Panc1 (cell line): ENCODE results near the gene SYT8. TPM values are rescaled to one million over a fixed set of nuclear protein-coding genes. Genes with fewer than 3 reads are reported as not detected.

ENCODE experiments used
- ATAC-seq: fragments of 200-7000 bp; cut with Tn5 transposase; 2 replicates; pipeline ENCODE4 v1.9.1; 2020; ENCODE audit warnings: mild to moderate bottlenecking, moderate library complexity
- BruUV-seq: library from RNA; stranded (reverse); fragments of 400-500 nt; replicated peaks from 2 replicates; lab custom pipeline; 2021; lab: Mats Ljungman, UMichigan
- CTCF ChIA-PET: fragments of 300-600 bp; sonication (Branson Sonifier 250); formaldehyde crosslinking; loops from one replicate; lab custom pipeline; 2022; ENCODE audit warnings: antibody characterized with exemption; lab: Charles Lee
- POLR2A ChIA-PET: fragments of 300-600 bp; sonication (Branson Sonifier 250); formaldehyde crosslinking; loops from one replicate; lab custom pipeline; 2022; ENCODE audit warnings: antibody characterized with exemption; lab: Charles Lee
- DNase-seq: peaks from one replicate; pipeline ENCODE4 v3.0.0-alpha.2; 2010; ENCODE audit warnings: low read depth, low spot score
- H3K27ac ChIP-seq: 2 replicates; pipeline ENCODE4 v1.5.1; 2011; ENCODE audit warnings: mild to moderate bottlenecking, low read length, inconsistent platforms
- H3K27me3 ChIP-seq: fragments of 200-500 bp; sonication (Bioruptor generic); 2 replicates; pipeline ENCODE4 v1.6.0; 2014; ENCODE audit warnings: low read length, inconsistent platforms; ENCODE audit not compliant: control insufficient read depth, insufficient read depth
- H3K36me3 ChIP-seq: fragments of 200-500 bp; sonication (Bioruptor generic); 2 replicates; pipeline ENCODE4 v1.5.1; 2014; ENCODE audit warnings: inconsistent platforms, mild to moderate bottlenecking, low read length, moderate library complexity; ENCODE audit not compliant: control insufficient read depth, insufficient read depth
- H3K4me1 ChIP-seq: 2 replicates; pipeline ENCODE4 v1.5.1; 2011; ENCODE audit warnings: inconsistent platforms, mild to moderate bottlenecking, low read length, moderate library complexity; ENCODE audit not compliant: control insufficient read depth, insufficient read depth
- H3K4me3 ChIP-seq, 2 experiments: 2 replicates each; pipeline ENCODE4 v1.5.1; 2011 to 2012; ENCODE audit warnings: low read depth in 2 of 2, low read length in 2 of 2, mild to moderate bottlenecking in 2 of 2, inconsistent platforms in 1 of 2, moderate library complexity in 1 of 2
- H3K9me3 ChIP-seq: fragments of 200-500 bp; sonication (Bioruptor generic); 2 replicates; pipeline ENCODE4 v1.5.1; 2014; ENCODE audit warnings: low read depth, mild to moderate bottlenecking, inconsistent platforms, low read length, moderate library complexity; ENCODE audit not compliant: control insufficient read depth, insufficient read depth
- CTCF ChIP-seq: fragments of 450-650 bp; IDR thresholded peaks from 2 replicates; pipeline ENCODE4 v1.5.1; 2017; ENCODE audit warnings: mild to moderate bottlenecking
- POLR2AphosphoS5 ChIP-seq: IDR thresholded peaks from 2 replicates; pipeline ENCODE4 v1.6.1; 2012; ENCODE audit warnings: mild to moderate bottlenecking, low read depth, low read length, moderate library complexity
- REST ChIP-seq, 2 experiments: IDR thresholded peaks; 2 replicates each; pipeline ENCODE4 v1.6.1; 2011 to 2012; ENCODE audit warnings: low read depth in 2 of 2, control low read depth in 1 of 2, low read length in 1 of 2, mild to moderate bottlenecking in 1 of 2, moderate library complexity in 1 of 2; ENCODE audit not compliant: insufficient read depth in 1 of 2
- SIN3A ChIP-seq: IDR thresholded peaks from 2 replicates; pipeline ENCODE4 v1.6.1; 2012; ENCODE audit warnings: low read depth, mild to moderate bottlenecking, low read length, moderate library complexity, borderline replicate concordance; ENCODE audit not compliant: insufficient read depth
- TCF7L2 ChIP-seq: IDR thresholded peaks from 2 replicates; pipeline ENCODE4 v1.6.1; 2011; ENCODE audit warnings: mild to moderate bottlenecking, low read depth, low read length, inconsistent platforms
- in situ Hi-C: cut with HindIII; loops from 2 replicates; pipeline ENCODE4 v1.10.0; 2016; ENCODE audit warnings: low sequenced_read_pairs, low pct_unique_long_range_greater_than_20kb
- intact Hi-C: fragments of 100-400 bp; cut with micrococcal nuclease; formaldehyde crosslinking; loops from one replicate; pipeline ENCODE4 v1.10.0; 2022; ENCODE audit not compliant: unreplicated experiment
- total RNA-seq: library from RNA; stranded (reverse); gene quantifications from one replicate; pipeline ENCODE4 v1.2.1, GENCODE V29; 2021; ENCODE audit not compliant: unreplicated experiment

The SYT8 gene
- total RNA-seq, 1 experiment from 2014 or later = 3.5 TPM

GRCh38 chr11:1814691-1815090, 20.1 kb upstream of the SYT8 start:
- Histone ChIP-seq H3K4me1 (no peaks in the 10 kb centered on the region), H3K27ac (no peak overlapping the region), H3K27me3 (no peaks in the 10 kb centered on the region), H3K36me3 (no peaks in the 10 kb centered on the region), H3K4me3 (no peak overlapping the region), H3K9me3 (peaks cover 3% of the 10 kb centered on the region; the same call in 1 of the 2 replicates)
- ATAC-seq = no peak
- DNase-seq = no peak
- intact Hi-C loops = no loop called here
- no peak for TF ChIP-seq CTCF
- TF ChIP-seq POLR2AphosphoS5 = no peak
- TF ChIP-seq SIN3A = no peak
- TF ChIP-seq REST (IDR thresholded peaks at IDR 0.05; ENCODE audit: insufficient read depth in 1 of 2, low read depth in 2 of 2, low read length in 1 of 2) = no peak
- no peak for TF ChIP-seq TCF7L2
- CTCF ChIA-PET = interaction anchor here (0.7 kb wide), 1 partner anchor 120 kb away, joined by 3 read pairs; no protein-coding TSS in a partner anchor
- no TSS peak for BruUV-seq
- POLR2A ChIA-PET = no interaction called here
- in situ Hi-C loops = no loop called here

GRCh38 chr11:1815311-1815710, 19.5 kb upstream of the SYT8 start:
- POLR2A ChIA-PET = no interaction called here
- no peak for TF ChIP-seq CTCF
- no peak for TF ChIP-seq SIN3A
- no peak for TF ChIP-seq REST (IDR thresholded peaks at IDR 0.05; ENCODE audit: insufficient read depth in 1 of 2, low read depth in 2 of 2, low read length in 1 of 2)
- TF ChIP-seq TCF7L2 = no peak
- TF ChIP-seq POLR2AphosphoS5 = no peak
- BruUV-seq = no TSS peak

More at GRCh38 chr11:1815311-1815710, 19.5 kb upstream of the SYT8 start:
- ATAC-seq = 0 out of 2 replicates have a peak, but pooled peaks have one; percentile 15
- no peak for DNase-seq
- no peaks in the 10 kb centered on the region for H3K36me3 ChIP-seq
- peaks cover 3% of the 10 kb centered on the region; the same call in 1 of the 2 replicates for H3K9me3 ChIP-seq
- in situ Hi-C loops (no loop called here), intact Hi-C loops (no loop called here)
- no peak overlapping the region for H3K4me3 ChIP-seq
- CTCF ChIA-PET = interaction anchor here (0.6 kb wide), 1 partner anchor 105 kb away, joined by 3 read pairs; no protein-coding TSS in a partner anchor
- no peak overlapping the region for H3K27ac ChIP-seq
- H3K27me3 ChIP-seq = no peaks in the 10 kb centered on the region
- peaks cover 3% of the 10 kb centered on the region for H3K4me1 ChIP-seq
